Osteocyte (in vitro differentiated cells): Measurements from ENCODE around the gene CFP. TPM values are rescaled to one million over a fixed set of nuclear protein-coding genes. Genes with fewer than 3 reads are reported as not detected.
A peak's percentile ranks its signal among the peaks of the same experiment; 100 is the strongest.

Source experiments
- DNase-seq: peaks from one replicate; pipeline ENCODE4 v3.0.0; 2021; ENCODE audit warnings: mixed read lengths; ENCODE audit not compliant: unreplicated experiment; ENCODE audit errors: extremely low spot score
- H3K27ac Mint-ChIP-seq: one replicate; pipeline ENCODE4 v1.8.0; 2021; ENCODE audit warnings: mild to moderate bottlenecking, mixed read lengths; ENCODE audit not compliant: unreplicated experiment
- H3K27me3 Mint-ChIP-seq: one replicate; pipeline ENCODE4 v1.8.0; 2021; ENCODE audit warnings: mixed read lengths; ENCODE audit not compliant: unreplicated experiment
- H3K36me3 Mint-ChIP-seq: one replicate; pipeline ENCODE4 v1.8.0; 2021; ENCODE audit warnings: mixed read lengths; ENCODE audit not compliant: unreplicated experiment
- H3K4me1 Mint-ChIP-seq: one replicate; pipeline ENCODE4 v1.8.0; 2021; ENCODE audit warnings: mixed read lengths; ENCODE audit not compliant: unreplicated experiment
- H3K4me3 Mint-ChIP-seq: one replicate; pipeline ENCODE4 v1.8.0; 2021; ENCODE audit warnings: mild to moderate bottlenecking, moderate library complexity, mixed read lengths; ENCODE audit not compliant: unreplicated experiment
- H3K9me3 Mint-ChIP-seq: one replicate; pipeline ENCODE4 v1.8.0; 2021; ENCODE audit warnings: mixed read lengths; ENCODE audit not compliant: unreplicated experiment
- total RNA-seq: library from RNA; stranded (reverse); gene quantifications from 2 replicates; pipeline ENCODE4 v1.2.1, GENCODE V29; 2021
- TF ChIP-seq, protein P1 (sequence below): fragments of 200-600 bp; sonication (generic); IDR thresholded peaks from 2 replicates; pipeline ENCODE4 v1.5.0; 2021; ENCODE audit warnings: antibody characterized with exemption, mild to moderate bottlenecking, moderate library complexity

The CFP gene
- total RNA-seq, 1 donor from 2014 or later: 0.97 TPM

DNA sequence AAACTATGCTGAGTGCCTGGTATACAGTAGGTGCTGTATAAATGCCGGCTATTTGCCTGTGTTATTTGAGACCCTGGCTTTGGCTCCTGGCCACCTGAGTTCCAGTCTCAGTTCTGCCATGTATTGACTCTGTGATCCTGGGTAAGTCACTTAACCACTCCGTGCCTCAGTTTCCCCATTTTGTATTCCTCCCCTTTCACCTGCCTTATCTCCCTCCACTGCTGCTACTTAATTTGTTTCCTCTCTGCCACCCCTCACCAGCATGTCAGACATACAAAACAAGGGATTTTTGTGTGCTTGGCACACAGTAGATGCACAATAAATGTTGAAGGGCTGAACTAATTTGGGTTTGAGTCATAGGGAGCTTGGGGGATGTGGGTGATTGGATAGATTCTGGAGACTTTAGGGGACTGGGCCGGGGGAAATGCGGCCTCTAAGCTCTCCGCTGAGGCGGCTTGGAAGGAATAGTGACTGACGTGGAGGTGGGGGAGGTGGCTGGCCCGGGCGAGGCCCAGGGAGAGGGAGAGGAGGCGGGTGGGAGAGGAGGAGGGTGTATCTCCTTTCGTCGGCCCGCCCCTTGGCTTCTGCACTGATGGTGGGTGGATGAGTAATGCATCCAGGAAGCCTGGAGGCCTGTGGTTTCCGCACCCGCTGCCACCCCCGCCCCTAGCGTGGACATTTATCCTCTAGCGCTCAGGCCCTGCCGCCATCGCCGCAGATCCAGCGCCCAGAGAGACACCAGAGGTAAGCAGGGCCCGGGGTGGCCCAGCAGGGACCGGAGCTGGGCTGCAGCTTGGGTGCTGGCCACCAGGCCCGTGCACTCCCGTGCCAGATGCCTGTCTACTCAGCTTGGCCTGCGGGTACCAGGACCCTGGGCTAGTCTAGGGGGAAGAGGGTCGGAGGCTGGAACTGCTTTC is 47.7 kb downstream of the CFP start, which contains the start of gene TIMP1:
TSS of gene TIMP1 (plus strand) at position 706 of the 917 bp plus-strand sequence. CDS start 980 bp downstream, outside the sequence.
- peaks cover 4% of the 10 kb centered on the region for H3K36me3 Mint-ChIP-seq
- H3K9me3 Mint-ChIP-seq: no peaks in the 10 kb centered on the region
- H3K4me3 Mint-ChIP-seq: peak within 1 kb of the TSS; percentile 70
- H3K4me1 Mint-ChIP-seq: peaks cover 29% of the 10 kb centered on the region
- peak within 1 kb of the TSS; percentile 68 for H3K27ac Mint-ChIP-seq
- H3K27me3 Mint-ChIP-seq: no peaks in the 10 kb centered on the region
- peak; percentile 94 for DNase-seq
- TF ChIP-seq, protein P1, sequence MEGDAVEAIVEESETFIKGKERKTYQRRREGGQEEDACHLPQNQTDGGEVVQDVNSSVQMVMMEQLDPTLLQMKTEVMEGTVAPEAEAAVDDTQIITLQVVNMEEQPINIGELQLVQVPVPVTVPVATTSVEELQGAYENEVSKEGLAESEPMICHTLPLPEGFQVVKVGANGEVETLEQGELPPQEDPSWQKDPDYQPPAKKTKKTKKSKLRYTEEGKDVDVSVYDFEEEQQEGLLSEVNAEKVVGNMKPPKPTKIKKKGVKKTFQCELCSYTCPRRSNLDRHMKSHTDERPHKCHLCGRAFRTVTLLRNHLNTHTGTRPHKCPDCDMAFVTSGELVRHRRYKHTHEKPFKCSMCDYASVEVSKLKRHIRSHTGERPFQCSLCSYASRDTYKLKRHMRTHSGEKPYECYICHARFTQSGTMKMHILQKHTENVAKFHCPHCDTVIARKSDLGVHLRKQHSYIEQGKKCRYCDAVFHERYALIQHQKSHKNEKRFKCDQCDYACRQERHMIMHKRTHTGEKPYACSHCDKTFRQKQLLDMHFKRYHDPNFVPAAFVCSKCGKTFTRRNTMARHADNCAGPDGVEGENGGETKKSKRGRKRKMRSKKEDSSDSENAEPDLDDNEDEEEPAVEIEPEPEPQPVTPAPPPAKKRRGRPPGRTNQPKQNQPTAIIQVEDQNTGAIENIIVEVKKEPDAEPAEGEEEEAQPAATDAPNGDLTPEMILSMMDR: no peak

DNA sequence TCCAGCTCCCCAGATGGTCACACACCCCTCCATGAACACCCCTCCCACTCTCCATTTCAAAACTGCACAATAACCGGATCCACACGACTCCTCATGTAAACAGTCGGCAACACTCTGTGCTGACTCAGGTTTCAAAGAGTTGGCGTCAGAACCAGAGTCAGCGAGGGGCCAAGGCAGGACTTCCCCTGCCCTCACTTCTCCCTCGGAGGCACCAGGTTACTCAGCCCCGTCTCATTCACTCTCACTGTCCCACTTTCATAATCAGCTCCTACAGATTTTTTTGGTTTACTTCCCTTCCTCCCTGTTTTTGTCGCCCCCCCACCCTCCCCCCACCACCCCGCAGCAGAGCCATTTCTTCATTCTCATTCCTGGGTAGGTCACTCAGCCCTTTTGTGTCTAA is 50.2 kb downstream of the CFP start:
- Mint-ChIP-seq H3K36me3 (no peaks in the 10 kb centered on the region), H3K9me3 (no peaks in the 10 kb centered on the region), H3K4me3 (no peak overlapping the region), H3K4me1 (peaks cover 28% of the 10 kb centered on the region), H3K27ac (no peak overlapping the region), H3K27me3 (no peaks in the 10 kb centered on the region)
- TF ChIP-seq, protein P1: no peak
- no peak for DNase-seq

DNA sequence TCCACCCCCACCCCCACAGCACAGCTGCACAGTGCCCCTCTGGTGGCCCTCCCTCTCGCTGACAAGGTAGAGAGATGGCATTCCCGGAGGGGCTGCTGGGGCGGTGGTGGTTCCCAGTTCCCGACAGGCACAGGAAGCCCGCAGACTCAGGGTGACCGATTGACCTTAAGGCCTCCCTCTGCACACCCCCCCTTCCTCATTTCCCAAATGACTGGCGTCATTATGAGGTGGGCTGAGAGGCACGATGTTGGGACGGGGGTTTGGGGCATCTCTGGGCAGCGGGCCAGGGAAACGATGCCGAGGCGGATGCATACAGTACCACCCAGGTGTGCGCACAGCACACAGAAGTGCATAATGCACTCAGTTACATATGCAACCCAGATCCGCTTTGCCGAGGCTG is 51.0 kb downstream of the CFP start:
- TF ChIP-seq, protein P1: no peak
- no peaks in the 10 kb centered on the region for H3K9me3 Mint-ChIP-seq
- peaks cover 25% of the 10 kb centered on the region for H3K4me1 Mint-ChIP-seq
- no peaks in the 10 kb centered on the region for H3K27me3 Mint-ChIP-seq
- DNase-seq: peak; percentile 65
- H3K27ac Mint-ChIP-seq: no peak overlapping the region
- H3K4me3 Mint-ChIP-seq: no peak overlapping the region
- H3K36me3 Mint-ChIP-seq: no peaks in the 10 kb centered on the region

DNA sequence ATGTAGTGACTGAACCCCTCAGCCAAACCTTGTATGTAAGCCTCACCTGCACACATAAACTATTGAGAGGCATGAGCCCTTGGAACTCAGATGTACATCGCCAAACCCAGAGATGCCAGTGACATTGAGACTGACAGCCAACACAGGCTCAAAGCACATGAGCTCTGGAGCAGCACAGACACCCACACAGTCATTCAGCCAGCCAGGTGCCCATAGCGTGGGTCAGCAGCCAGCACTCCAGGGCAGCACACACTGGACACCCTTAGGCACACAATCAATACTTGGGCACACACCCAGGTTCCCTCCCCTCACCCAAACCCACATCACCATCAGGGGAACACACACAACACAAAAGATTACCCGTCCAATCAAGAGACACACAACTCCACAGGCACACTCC is 51.8 kb downstream of the CFP start:
- Mint-ChIP-seq H3K36me3 (no peaks in the 10 kb centered on the region), H3K27ac (no peak overlapping the region)
- no peak for DNase-seq

DNA sequence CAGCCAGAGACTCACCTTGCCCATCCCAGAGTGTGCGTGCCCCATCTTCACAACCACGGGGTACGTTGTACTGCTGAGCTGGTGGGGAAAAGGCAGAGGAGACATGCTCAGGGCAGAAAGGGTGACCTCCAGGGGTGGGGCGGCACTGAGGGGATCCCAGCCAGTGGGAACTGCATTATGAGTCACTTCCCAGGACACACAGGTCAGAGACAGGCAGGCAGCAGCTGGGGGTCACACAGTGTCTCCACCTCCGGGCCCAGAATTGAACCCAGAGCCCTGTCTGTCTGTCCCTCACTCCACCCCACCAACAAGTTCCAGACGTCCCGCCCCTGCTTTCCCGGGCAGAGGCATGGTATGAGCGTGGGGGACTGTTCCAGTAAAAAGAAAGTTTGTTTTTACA is 52.3 kb downstream of the CFP start:
- H3K27ac Mint-ChIP-seq: no peak overlapping the region
- DNase-seq: peak; percentile 73
- TF ChIP-seq, protein P1: no peak
- H3K36me3 Mint-ChIP-seq: no peaks in the 10 kb centered on the region
- peaks cover 31% of the 10 kb centered on the region for H3K4me1 Mint-ChIP-seq
- H3K4me3 Mint-ChIP-seq: no peak overlapping the region
- H3K27me3 Mint-ChIP-seq: no peaks in the 10 kb centered on the region
- H3K9me3 Mint-ChIP-seq: no peaks in the 10 kb centered on the region

More for the DNA sequence above, 51.8 kb downstream of the CFP start:
- Mint-ChIP-seq H3K4me3 (no peak overlapping the region), H3K27me3 (no peaks in the 10 kb centered on the region), H3K9me3 (no peaks in the 10 kb centered on the region), H3K4me1 (peaks cover 29% of the 10 kb centered on the region)
- TF ChIP-seq, protein P1: no peak
